Upper lobe of right lung (tissue), 1 donor: ENCODE measurements around the gene SMIM8. TPM values are rescaled to one million over a fixed set of nuclear protein-coding genes. Genes with fewer than 3 reads are reported as not detected.
"Not testable (repeated sequence)": the region's sequence is repeated elsewhere in the genome, so short reads cannot be mapped to it uniquely, and the experiment has no call there.

ENCODE experiments used
- ATAC-seq: fragments of 200-7000 bp; cut with Tn5 transposase; one replicate; pipeline ENCODE4 v1.9.1; 2020; ENCODE audit warnings: mild to moderate bottlenecking, moderate library complexity
- DNase-seq: peaks from one replicate; pipeline ENCODE4 v3.0.0-alpha.2; 2020
- H3K27ac ChIP-seq: fragments of 200-600 bp; one replicate; pipeline ENCODE4 v1.8.0; 2022
- H3K27me3 ChIP-seq: fragments of 200-600 bp; one replicate; pipeline ENCODE4 v1.8.0; 2022; ENCODE audit warnings: mild to moderate bottlenecking
- H3K36me3 ChIP-seq: fragments of 200-600 bp; one replicate; pipeline ENCODE4 v1.8.0; 2022
- H3K4me1 ChIP-seq: fragments of 200-600 bp; one replicate; pipeline ENCODE4 v1.8.0; 2022
- H3K4me3 ChIP-seq: fragments of 200-600 bp; one replicate; pipeline ENCODE4 v1.8.0; 2022; ENCODE audit warnings: mild to moderate bottlenecking
- H3K9me3 ChIP-seq: fragments of 200-600 bp; one replicate; pipeline ENCODE4 v1.8.0; 2022
- intact Hi-C: fragments of 100-400 bp; cut with DNase I; formaldehyde crosslinking; loops from one replicate; pipeline ENCODE4 v1.11.0; 2022
- total RNA-seq: library from RNA; stranded (reverse); fragmentation: NEBNext Ultra II Directional; extraction: Animal tissue kit (Norgen Biotek cat#: 25700); gene quantifications from one replicate; pipeline ENCODE4 v1.2.1, GENCODE V29; 2021
- TF ChIP-seq, protein P1 (sequence below): fragments of 200-600 bp; IDR thresholded peaks from one replicate; pipeline ENCODE4 v1.8.0; 2022; ENCODE audit warnings: antibody characterized with exemption
- donor health status: DM: no; HTN: yes; CAD: no; lungs with severe emphysema.

The SMIM8 gene
- total RNA-seq, 1 donor from 2014 or later = 9.5 TPM

DNA sequence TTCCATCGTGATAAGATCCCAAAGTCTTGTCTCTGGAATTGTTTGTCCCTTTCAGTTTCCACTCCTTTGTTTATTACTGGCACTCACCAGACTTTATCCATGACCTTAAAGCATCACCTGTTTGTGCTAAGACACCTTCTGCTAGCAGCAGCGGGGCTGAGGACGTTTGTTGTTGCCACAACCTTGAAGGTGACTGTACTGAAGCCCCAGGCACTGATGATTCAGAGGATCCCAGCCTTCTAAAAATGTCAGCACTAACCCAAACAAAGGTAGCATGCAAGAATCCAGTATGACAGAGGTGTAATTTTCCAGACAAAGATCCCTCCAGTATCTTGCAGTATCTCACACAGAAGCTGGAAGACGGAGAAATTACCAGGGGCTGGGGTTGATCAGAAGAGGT lies 28.9 kb upstream of the SMIM8 start:
- H3K9me3 ChIP-seq = no peaks in the 10 kb centered on the region
- DNase-seq (no peak), ATAC-seq (no peak)
- H3K27me3 ChIP-seq = peaks cover 7% of the 10 kb centered on the region
- H3K27ac ChIP-seq = no peak overlapping the region
- TF ChIP-seq, protein P1, sequence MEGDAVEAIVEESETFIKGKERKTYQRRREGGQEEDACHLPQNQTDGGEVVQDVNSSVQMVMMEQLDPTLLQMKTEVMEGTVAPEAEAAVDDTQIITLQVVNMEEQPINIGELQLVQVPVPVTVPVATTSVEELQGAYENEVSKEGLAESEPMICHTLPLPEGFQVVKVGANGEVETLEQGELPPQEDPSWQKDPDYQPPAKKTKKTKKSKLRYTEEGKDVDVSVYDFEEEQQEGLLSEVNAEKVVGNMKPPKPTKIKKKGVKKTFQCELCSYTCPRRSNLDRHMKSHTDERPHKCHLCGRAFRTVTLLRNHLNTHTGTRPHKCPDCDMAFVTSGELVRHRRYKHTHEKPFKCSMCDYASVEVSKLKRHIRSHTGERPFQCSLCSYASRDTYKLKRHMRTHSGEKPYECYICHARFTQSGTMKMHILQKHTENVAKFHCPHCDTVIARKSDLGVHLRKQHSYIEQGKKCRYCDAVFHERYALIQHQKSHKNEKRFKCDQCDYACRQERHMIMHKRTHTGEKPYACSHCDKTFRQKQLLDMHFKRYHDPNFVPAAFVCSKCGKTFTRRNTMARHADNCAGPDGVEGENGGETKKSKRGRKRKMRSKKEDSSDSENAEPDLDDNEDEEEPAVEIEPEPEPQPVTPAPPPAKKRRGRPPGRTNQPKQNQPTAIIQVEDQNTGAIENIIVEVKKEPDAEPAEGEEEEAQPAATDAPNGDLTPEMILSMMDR = no peak
- H3K4me3 ChIP-seq = no peak overlapping the region
- no peaks in the 10 kb centered on the region for H3K4me1 ChIP-seq
- intact Hi-C loops = no loop called here
- no peaks in the 10 kb centered on the region for H3K36me3 ChIP-seq

DNA sequence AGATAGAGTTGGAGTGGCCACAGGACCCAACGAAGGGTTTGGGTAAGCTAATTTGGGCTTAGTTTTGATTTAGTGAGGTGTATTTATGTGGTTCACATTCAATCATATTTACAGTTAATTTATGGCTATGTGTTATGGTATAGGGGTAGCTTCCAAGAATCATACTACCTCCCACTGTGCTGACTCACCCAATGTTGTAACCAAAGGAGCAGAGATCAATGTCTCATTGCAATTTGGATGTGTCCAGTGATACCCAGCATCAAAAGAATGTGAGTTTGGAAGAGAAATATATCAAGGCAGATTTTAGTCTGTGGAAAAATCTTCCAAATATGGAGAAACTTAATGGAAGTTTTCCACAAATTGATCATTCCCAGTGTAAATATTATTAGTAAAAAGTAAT lies 25.3 kb upstream of the SMIM8 start:
- intact Hi-C loops = no loop called here
- Histone ChIP-seq H3K27me3 (no peaks in the 10 kb centered on the region), H3K27ac (no peak overlapping the region), H3K9me3 (no peaks in the 10 kb centered on the region), H3K4me1 (no peaks in the 10 kb centered on the region), H3K36me3 (no peaks in the 10 kb centered on the region), H3K4me3 (no peak overlapping the region)
- TF ChIP-seq, protein P1 = no peak
- DNase-seq = no peak
- no peak for ATAC-seq

DNA sequence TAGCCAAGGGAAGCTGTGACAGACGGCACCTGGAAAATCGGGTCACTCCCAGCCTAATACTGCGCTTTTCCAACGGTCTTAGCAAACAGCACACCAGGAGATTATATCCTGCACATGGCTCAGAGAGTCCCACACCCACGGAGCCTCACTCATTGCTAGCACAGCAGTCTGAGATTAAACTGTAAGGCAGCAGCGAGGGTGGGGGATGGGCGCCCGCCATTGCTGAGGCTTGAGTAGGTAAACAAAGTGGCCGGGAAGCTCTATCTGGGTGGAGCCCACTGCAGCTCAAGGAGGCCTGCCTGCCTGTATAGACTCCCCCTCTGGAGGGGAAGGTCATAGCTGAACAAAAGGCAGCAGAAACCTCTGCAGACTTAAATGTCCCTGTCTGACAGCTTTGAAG lies 21.1 kb upstream of the SMIM8 start:
- DNase-seq, H3K9me3 ChIP-seq, ATAC-seq, H3K27me3 ChIP-seq, H3K27ac ChIP-seq, intact Hi-C loops, H3K4me1 ChIP-seq, H3K4me3 ChIP-seq, H3K36me3 ChIP-seq: not testable (repeated sequence)

DNA sequence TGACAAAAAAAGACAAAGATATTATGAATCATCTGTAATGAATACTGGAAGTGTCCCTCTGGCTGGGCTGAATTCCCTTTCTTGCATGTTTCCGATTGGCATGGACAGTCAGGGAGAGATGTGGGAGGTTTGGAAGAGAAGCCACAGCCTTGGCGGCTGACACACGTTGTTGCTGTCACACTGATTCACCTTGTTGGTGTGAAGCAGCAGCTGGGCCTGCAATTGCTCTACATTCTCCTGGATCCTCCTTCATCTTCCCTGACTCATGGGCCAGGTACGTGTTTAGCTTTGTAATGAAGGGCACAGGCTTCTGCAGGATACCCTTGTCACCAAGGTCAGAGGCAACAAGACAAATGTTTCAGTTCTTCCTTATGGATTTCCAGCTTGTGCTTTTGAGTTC lies 13.4 kb upstream of the SMIM8 start:
- no peak overlapping the region for H3K27ac ChIP-seq
- ATAC-seq (no peak), DNase-seq (no peak)
- intact Hi-C loops = no loop called here
- TF ChIP-seq, protein P1 = no peak
- no peaks in the 10 kb centered on the region for H3K4me1 ChIP-seq
- no peaks in the 10 kb centered on the region for H3K27me3 ChIP-seq
- no peaks in the 10 kb centered on the region for H3K9me3 ChIP-seq
- no peak overlapping the region for H3K4me3 ChIP-seq
- no peaks in the 10 kb centered on the region for H3K36me3 ChIP-seq

DNA sequence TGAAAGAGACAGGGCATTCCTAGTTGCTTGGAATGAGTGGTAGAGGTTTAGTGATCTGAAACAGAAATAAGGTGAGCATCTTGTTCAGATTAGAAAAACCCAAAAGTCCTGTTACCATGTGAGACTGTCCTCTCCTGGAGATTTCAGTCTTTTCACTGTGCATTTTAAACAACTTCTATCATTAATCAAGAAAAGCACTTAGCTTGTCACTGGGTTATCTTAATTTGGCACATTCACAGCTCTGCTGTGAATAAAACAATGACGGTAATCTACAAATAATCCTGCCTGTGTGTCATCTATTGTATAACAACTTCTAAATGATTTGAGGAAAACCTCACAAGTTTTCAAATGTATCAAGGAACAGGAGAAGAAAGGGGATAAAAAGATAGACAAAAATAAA lies 9.5 kb upstream of the SMIM8 start:
- Histone ChIP-seq H3K27ac (no peak overlapping the region), H3K36me3 (no peaks in the 10 kb centered on the region), H3K9me3 (no peaks in the 10 kb centered on the region), H3K27me3 (no peaks in the 10 kb centered on the region), H3K4me3 (no peak overlapping the region), H3K4me1 (no peaks in the 10 kb centered on the region)
- no peak for DNase-seq
- ATAC-seq = no peak
- intact Hi-C loops = no loop called here
- TF ChIP-seq, protein P1 = no peak

DNA sequence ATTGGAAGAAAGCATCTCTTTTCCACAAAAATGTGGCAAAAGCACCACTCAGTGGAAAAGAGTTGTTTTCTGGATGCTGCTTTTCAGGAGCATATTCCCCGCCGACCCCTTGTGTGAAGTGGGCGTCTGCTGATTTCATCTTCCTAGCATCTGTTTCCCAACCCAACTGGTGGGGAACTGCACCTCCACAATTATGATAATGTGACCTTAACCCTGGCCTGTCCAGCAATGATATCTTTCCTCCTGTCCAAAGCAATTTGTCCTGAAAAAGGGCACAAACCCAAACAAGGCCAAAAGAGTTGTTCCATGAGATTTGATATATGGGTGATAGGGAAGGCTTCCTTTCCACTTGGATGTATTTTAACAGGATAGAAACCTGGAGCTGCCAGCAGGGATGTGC lies 7.3 kb upstream of the SMIM8 start:
- Histone ChIP-seq H3K4me3 (no peak overlapping the region), H3K9me3 (no peaks in the 10 kb centered on the region), H3K27ac (no peak overlapping the region), H3K36me3 (no peaks in the 10 kb centered on the region), H3K27me3 (no peaks in the 10 kb centered on the region), H3K4me1 (no peaks in the 10 kb centered on the region)
- TF ChIP-seq, protein P1 = no peak
- no peak for DNase-seq
- intact Hi-C loops = no loop called here
- ATAC-seq = no peak
